ENCODE results near the gene CES5A.

DNA sequence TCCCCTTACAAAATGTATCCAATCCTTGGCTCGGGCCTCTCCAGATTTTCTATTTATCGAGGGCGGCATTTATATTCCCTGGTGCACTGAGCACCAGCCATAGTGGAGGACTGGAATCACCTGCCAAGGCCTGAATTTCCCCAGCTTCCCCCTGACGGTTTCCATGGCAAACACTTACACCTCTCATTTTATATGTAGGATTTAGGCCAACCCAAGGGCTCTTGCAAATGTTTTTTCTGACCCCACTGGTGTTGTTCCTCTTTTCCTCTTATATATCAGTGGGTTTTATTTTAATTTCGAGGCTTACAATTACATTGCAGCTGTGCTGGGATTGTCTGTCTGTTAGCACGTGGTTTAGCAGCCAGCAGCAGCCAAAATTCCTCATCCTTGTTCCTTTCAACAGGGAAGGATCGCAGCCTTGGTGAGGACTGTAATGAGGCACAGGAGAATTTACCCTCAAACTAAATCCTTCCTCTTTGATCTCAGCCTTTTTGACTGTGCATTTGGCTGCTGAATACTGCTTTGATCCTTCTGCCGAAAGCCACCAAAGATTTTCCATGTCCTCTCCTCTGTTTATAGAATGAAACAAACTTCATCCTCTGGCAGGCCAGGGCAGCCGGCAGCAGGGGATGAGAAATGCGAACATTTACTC lies 26.5 kb upstream of the CES5A start:
- TF ChIP-seq EZH2 (IDR thresholded peaks at IDR 0.05; ENCODE audit: insufficient read depth, poor library complexity, severe bottlenecking) (no peak), EZH2phosphoT487 (IDR thresholded peaks at IDR 0.05; ENCODE audit: insufficient read depth, low read depth) (no peak)
